CD4-positive, alpha-beta T cell treated with Interleukin-4 for 4 hours (primary cell): ENCODE data around the gene EEF1B2.
"Not testable (repeated sequence)": the region's sequence is repeated elsewhere in the genome, so short reads cannot be mapped to it uniquely, and the experiment has no call there.

Experiments used
- DNase-seq: peaks from one replicate; pipeline ENCODE4 v3.0.0-alpha.2; 2020

Gene EEF1B2

GRCh38 chr2:206168230-206168629, 8.5 kb downstream of the EEF1B2 start:
- not testable (repeated sequence) for DNase-seq

- DNase-seq: not testable (repeated sequence)
Measured at GRCh38 chr2:206171624-206172397, 12.1 kb downstream of the EEF1B2 start.

DNA sequence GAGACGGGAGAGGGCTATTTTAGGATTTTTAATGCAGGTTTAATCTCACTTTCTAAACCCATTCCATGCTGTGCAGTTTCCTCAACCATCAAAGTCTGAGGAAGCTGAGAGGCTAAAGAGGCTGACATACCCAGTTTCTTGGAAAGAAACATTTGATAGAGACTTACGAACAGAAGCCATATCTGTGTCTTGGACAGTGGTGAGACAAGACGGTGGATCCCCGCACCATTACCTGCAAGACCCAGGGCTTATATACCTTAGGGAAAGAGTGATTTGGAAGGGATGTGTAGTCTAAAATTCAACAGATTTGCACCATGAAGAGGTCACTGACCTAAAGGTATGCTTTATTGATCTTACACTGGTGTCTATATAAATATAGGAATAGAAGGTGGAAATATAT, 13.5 kb downstream of the EEF1B2 start:
- DNase-seq: no peak

GRCh38 chr2:206176121-206176520, 16.4 kb downstream of the EEF1B2 start:
- no peak for DNase-seq

GRCh38 chr2:206176901-206177300, 17.2 kb downstream of the EEF1B2 start:
- no peak for DNase-seq

- not testable (repeated sequence) for DNase-seq
Measured at GRCh38 chr2:206181526-206181925, 21.8 kb downstream of the EEF1B2 start.

- no peak for DNase-seq
Measured at GRCh38 chr2:206189691-206190090, 30.0 kb downstream of the EEF1B2 start.

GRCh38 chr2:206190111-206190510, 30.4 kb downstream of the EEF1B2 start:
- no peak for DNase-seq

GRCh38 chr2:206190689-206191088, 31.0 kb downstream of the EEF1B2 start:
- no peak for DNase-seq

- no peak for DNase-seq
Measured at GRCh38 chr2:206192157-206192556, 32.5 kb downstream of the EEF1B2 start.

- DNase-seq: no peak
Measured at GRCh38 chr2:206193671-206194357, 34.1 kb downstream of the EEF1B2 start.

DNA sequence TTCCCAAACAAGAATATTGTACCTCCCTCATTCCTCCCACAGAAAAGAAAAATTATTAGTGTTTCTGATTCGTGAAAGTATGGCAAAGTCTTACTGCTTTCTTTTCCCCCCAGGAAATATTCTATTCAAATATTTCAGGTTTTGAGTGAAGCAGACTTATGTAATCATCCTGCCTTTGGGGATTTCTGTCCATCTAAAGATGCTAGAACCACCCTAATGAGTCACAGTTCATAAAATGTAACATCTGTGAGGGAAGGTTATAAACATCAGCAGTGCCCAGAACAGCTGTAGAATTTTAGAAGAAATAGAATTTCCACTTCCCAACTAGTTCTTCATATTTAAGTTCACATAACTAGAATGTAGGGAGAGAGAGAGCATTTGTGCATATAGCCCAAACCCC, 39.0 kb downstream of the EEF1B2 start:
- no peak for DNase-seq

DNA sequence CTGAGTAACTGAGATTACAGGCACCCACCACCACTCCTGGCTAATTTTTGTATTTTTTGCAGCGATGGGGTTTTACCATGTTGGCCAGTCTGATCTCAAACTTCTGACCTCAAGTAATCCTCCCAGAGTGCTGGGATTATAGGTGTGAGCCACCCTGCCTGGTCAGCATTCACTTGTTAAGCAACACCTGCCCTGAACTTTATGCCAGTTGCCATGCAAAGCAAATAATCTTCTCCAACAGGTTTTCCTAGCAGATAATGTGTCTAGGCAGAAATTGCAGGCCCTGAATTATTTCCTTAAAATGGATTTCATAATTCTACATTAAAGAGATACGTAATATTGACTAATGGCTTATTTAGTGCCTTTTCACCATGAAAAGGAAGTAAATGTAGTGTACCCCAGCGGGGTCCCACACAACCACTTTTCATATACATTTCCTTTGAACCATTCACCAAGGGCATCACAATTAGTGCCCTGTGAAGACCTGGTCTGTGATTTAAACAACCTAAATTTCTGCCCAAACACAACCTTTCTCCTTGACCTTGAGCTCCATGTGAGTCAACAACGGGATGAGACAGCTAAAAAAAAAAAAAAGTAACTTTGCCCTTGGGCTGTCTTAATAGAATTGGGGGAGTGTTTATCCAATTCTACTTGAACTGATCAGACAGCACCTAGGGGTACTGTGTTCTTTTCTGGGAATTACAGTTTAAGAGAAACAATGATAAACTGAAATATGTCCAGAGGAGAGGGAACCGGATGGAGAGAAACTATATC, 41.6 kb downstream of the EEF1B2 start:
- no peak for DNase-seq

DNA sequence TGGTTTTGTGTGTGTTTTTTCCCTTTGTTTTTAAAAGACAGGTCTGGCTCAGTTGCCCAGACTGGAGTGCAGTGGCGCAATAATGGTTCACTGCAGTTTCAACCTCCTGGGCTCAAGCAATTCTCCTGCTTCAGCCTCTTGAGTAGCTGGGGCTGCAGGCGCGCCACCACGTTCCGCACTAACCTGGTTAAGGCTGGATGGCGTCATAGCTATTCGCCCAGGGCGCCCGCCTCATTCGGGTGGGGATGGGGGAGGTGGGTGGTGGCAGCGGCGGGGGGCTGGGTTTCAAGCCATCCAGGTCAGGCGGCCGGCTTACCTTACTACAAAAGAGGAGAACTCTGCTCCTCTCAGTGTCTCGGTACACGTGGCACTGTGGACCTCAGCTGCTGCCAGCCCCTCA, 42.8 kb downstream of the EEF1B2 start:
- no peak for DNase-seq

GRCh38 chr2:206203331-206203730, 43.6 kb downstream of the EEF1B2 start:
- no peak for DNase-seq

DNA sequence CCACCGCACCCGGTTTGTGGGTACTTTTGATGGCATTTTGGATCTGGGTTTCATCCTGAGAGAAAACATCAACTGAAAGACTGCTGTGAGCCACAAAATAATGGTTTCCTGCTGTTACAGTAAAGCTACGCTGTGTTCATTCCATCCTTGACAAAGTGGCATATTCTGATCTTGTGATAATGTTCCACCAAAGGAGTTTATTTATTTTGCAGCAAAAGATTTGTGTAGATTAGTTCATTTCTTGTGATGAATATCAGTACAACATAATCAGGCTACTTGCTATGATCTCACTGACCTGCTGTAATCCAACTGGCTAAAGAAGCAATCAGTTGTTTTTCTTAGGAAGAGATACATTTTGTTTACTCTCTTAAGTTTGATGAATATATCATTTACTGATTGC, 45.0 kb downstream of the EEF1B2 start:
- DNase-seq: no peak

GRCh38 chr2:206207316-206207715, 47.6 kb downstream of the EEF1B2 start:
- not testable (repeated sequence) for DNase-seq

GRCh38 chr2:206208900-206209299, 49.2 kb downstream of the EEF1B2 start:
- no peak for DNase-seq

- no peak for DNase-seq
Measured at GRCh38 chr2:206211657-206212255, 52.1 kb downstream of the EEF1B2 start.
